ENCODE measurements around the gene ROR2.

DNA sequence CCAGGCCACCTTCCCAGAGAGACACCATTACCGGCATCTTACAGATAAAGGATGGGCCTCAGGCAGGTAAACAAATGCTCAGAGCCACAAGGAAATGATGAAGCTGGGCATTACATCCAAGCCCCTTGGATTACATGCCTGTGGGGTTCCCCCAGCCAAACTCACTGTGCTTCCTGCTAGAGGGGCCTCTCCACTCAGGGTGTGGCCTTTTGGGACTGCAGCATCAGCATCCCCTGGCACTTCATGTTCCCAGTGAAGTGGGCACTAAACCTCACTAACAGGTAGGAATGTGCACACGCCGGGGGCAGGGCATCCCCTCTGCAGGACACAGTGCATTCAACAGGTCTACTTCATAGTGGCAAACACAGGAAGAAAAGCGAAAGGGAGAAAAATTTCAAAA, 125.9 kb downstream of the ROR2 start:
- TF ChIP-seq, protein P1, sequence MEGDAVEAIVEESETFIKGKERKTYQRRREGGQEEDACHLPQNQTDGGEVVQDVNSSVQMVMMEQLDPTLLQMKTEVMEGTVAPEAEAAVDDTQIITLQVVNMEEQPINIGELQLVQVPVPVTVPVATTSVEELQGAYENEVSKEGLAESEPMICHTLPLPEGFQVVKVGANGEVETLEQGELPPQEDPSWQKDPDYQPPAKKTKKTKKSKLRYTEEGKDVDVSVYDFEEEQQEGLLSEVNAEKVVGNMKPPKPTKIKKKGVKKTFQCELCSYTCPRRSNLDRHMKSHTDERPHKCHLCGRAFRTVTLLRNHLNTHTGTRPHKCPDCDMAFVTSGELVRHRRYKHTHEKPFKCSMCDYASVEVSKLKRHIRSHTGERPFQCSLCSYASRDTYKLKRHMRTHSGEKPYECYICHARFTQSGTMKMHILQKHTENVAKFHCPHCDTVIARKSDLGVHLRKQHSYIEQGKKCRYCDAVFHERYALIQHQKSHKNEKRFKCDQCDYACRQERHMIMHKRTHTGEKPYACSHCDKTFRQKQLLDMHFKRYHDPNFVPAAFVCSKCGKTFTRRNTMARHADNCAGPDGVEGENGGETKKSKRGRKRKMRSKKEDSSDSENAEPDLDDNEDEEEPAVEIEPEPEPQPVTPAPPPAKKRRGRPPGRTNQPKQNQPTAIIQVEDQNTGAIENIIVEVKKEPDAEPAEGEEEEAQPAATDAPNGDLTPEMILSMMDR (IDR thresholded peaks at IDR 0.05): no peak
- TF ChIP-seq ZFX (IDR thresholded peaks at IDR 0.05; ENCODE audit: borderline replicate concordance): no peak

All from 22Rv1 (cell line).